Activated T-helper 1 cell treated with Interleukin-2 at 50 U/mL for 16 hours (primary cell): ENCODE data around the gene MRPL19.
"Not testable (repeated sequence)": the region's sequence is repeated elsewhere in the genome, so short reads cannot be mapped to it uniquely, and the experiment has no call there.

Source experiments
- DNase-seq: peaks from one replicate; pipeline ENCODE4 v3.0.0-alpha.2; 2020; ENCODE audit warnings: low read depth

Gene MRPL19

DNA sequence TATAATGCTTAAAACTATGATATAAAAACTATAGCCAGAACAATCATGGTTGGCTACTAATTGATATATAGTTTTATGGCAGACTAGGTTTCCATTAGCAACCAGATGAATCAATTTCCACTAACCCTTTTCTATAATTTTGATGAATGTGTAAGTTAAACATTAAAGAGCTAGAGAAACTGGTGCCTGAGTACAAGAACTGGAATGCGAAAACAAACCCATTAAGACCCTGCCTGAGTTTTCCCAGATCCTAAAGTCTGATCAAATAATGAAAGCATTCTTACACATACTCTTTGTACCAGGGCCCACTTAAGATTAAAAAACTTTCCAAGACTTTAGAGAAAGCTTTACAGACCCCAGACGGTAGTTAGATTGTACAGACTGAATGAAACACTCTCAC lies 21.3 kb downstream of the MRPL19 start:
- no peak for DNase-seq

DNA sequence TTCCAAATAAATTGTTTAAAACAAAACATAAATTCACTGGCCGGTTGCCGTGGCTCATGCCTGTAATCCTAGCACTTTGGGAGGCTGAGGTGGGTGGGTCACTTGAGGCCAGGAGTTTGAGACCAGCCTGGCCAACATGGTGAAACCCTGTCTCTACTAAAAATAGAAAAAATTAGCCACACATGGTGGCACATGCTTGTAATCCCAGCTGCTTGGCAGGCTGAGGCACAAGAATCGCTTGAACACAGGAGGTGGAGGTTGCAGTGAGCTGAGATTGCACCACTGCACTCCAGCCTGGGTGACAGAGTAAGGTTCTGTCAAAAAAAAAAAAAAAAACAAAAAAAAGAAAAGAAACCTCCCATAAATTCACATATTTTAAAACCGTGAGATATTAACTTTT lies 28.8 kb downstream of the MRPL19 start:
- not testable (repeated sequence) for DNase-seq

DNA sequence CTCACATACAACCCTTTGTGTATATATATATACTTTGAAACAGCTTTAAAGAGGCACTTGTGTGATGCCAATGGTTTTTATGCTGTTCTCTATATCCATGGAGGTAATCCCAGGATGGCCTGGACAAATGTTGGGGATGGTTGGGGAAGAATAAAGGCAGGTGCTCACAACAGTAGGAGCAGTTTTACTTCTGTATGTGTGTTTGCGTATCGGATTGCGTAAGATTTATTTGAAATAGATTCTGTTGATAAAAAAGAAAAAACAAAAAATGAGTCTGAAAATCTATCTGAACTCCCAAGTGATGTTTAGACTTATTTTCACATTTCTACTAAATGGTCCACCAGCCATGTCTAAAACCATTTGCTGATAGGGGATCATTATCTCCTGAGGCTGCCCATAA lies 29.3 kb downstream of the MRPL19 start:
- no peak for DNase-seq

DNA sequence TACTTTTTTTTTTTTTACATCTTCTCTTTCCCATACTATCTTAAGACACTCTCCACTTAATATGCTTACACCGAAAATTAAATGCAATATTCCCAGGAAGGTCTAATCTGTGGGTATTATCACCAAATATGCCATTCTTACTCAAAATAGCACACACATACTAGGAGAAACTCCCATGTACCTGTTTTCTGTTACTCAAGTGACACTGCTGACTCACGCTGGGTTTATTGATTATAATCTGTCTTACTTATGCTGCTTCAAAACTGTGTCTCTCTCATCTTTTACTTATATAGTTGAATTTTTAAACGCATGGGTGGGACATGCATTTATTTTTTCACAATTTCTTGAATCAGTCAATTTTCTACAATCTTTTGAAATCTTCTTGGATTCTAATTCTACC lies 29.9 kb downstream of the MRPL19 start:
- no peak for DNase-seq

DNA sequence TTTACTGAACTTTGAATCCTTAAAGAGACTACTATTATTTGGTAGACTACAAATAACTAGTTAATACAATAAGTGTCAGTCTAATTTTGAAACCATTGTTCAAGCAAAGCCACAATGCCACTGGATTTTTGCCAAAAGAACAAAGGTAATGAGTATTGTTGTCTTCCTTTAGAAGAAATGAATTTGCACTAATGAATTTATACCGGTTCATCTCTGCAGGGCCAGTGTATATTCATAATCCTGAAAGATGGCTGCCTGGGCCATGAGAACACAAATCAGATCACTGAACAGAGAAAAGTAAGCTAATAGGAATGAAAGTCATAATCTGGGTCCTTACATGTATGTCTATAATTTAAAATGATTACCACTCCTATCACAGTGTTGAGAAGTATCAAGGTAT lies 33.0 kb downstream of the MRPL19 start:
- no peak for DNase-seq

DNA sequence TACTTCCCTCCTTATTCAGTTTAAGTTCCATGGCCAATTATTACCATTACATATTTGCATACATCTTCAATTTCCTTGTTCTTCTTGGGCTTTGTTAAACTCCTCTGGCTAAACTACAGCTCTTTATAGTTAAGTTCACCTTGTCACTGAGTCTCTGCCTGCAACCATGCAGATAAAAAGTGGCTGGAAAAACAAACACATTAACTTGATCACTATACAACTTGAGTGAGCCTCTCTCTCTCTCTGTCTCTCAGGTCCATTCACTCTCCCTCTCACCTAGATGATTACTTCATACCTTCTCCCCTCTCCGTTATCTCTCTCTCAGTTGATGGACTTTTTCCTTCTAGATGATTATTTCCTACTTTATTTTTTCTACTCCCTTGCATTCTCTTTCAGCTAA lies 33.8 kb downstream of the MRPL19 start:
- DNase-seq = no peak

DNA sequence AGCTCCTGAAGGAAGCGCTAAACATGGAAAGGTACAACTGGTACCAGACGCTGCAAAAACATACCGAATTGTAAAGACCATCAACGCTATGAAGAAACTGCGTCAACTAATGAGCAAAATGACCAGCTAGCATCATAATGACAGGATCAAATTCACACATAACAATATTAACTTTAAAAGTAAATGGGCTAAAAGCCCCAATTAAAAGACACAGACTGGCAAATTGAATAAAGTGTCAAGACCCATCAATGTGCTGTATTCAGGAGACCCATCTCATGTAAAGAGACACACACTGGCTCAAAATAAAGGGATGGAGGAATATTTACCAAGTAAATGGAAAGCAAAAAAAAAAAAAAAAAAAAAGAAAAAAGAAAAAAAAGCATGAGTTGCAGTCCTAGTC lies 36.8 kb downstream of the MRPL19 start:
- not testable (repeated sequence) for DNase-seq

DNA sequence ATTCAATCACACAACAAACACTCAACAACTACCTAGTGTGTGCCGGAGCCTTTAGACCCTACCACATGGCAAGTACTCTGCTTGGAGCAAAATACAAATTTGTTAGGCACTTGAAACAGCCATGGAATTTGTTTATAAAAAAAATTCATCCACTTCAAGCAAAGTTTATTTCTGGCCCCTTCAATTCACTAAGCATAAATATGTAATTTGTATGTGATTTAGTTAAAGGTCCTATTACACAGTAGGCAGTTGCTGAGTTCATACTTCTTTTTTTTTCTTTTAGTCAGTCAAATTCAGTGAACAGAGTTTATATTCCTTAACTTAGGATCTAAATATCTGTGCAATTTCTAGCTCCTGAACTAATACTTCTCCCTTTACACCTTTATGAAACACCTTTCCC lies 41.6 kb downstream of the MRPL19 start:
- no peak for DNase-seq

DNA sequence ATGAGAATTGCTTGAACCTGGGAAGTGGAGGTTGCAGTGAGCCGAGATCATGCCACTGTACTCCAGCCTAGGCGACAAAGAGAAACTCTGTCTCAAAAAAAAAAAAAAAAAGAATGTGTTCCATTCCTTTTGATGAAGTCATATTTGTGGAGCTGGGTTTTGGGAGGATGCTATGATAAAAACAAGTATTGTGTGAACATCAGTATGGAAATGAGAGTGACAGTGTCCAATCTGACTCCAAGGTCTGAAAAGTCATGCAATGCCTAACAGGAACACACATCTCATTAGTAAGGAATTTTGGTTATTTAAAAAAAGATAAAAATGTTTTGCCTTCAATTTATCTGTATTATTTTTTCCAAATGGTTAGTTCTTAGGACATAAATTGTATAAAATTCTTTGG lies 52.3 kb downstream of the MRPL19 start:
- no peak for DNase-seq

DNA sequence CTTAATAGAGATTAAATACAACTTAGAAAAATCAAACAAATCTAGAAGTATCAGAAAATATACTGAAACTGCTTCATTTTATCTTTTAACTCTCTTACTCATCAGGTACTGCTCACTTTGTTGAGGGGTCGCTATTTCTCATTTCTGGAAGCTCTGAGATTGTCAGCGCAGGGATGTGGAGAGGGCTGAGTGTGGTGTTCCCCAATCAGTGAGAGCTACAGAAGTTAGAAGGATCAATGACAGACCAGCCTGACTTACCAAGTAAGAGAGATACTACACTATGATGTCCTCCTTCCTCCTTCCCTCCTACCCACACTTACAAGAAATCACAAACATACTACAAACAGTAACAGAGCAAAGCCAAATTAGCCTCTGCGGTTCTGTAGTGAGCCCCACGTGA lies 56.0 kb downstream of the MRPL19 start:
- no peak for DNase-seq

DNA sequence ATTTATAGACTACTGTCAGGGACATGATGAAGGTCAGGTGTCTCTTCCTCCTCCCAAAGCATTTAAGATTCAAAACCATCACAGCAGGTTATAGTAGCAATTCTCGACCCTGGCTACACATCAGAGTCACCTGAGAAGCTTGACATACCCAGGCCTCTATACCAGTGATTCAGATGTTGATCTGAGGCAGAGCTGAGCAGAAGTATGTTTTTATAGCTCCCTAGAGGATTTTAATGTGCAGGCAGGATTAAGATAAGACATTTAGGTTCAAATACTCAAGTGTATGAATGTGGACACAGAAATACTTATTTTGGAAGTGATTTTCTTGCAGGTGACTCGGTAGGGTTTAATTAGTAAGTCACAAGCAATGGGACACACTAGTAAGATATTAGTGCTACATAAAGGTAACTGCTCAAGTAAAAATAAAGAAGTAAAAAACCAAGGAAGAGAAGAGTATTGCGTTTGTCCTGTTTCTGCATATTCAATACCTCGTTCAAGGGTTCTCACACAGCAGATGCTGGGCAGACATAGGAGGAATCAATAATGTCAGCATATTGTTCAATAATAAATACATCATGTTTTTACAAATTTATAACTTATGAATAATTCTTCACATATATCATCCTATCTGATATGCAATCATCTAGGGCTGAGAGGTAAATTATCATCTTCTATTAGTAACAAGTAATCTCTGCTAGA lies 57.2 kb downstream of the MRPL19 start:
- DNase-seq = no peak

DNA sequence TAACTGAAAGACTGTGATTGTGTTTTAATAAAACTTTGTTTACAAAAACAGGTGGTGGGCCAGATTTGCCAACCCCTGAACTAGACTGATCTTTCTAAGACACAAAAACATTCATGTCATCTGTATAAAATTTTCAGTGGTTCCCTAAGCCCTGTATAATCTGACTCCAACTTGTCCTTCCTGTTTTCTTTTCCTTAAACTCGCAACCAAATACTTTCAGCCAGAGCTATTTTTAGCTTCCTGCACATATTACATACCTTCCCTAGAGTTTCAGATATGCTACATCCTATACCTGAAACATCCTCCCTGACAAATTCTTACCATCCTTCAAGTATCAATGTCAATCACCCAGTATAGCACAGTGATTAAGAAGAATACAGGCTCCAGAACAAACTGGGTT lies 59.3 kb downstream of the MRPL19 start:
- DNase-seq = no peak

DNA sequence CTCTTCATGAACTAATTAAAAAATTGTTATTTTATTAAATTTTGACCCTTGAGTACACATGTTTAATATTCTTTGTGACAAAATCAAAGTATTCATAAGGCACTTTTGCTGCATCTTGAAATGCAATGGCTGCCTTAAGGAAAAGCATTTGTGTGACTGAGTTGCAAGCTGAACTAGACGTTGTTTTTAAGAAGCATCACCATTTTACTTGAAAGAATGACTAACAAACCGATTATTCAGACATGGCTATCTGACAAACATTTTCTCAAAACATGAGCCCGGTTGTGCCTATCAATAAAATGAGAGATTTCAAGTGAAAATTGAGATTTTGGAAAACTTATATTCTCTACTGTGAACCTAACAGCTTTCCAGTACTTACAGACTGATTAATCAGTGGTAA lies 61.3 kb downstream of the MRPL19 start:
- no peak for DNase-seq

DNA sequence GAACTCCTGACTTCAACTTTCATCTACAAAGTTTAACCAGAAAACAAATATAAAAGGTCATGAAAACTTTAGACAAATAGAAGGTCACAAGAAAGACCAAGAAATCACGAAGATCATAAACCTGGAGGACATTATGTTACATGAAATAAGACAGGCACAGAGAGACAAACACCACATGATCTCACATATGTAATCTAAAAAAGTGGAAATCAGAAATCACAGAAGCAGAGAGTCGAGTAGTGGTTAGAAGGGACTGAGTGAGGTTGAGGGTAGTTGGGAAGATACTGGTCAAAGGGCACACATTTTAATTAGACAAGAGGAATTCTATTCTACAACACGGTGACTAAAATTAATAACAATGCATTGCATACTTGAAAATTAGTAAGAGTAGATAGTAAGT lies 62.7 kb downstream of the MRPL19 start:
- no peak for DNase-seq

DNA sequence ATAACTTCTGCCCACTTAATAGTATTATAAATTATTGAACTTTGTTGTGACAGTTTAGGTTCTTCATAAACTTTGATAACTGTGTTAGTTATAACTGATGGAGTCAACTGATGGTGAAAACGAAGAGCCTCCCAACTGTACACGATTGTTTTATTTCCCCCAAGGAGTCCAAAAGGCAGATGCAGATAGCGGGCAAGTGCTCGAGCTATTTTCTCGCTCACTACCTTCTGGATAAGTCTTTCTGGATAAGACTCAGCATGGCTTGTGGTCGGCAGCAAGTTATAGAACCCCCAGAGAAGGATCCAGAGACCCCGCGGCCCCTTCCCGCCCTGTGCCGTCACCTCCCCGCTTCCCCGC lies 63.6 kb downstream of the MRPL19 start:
- no peak for DNase-seq

DNA sequence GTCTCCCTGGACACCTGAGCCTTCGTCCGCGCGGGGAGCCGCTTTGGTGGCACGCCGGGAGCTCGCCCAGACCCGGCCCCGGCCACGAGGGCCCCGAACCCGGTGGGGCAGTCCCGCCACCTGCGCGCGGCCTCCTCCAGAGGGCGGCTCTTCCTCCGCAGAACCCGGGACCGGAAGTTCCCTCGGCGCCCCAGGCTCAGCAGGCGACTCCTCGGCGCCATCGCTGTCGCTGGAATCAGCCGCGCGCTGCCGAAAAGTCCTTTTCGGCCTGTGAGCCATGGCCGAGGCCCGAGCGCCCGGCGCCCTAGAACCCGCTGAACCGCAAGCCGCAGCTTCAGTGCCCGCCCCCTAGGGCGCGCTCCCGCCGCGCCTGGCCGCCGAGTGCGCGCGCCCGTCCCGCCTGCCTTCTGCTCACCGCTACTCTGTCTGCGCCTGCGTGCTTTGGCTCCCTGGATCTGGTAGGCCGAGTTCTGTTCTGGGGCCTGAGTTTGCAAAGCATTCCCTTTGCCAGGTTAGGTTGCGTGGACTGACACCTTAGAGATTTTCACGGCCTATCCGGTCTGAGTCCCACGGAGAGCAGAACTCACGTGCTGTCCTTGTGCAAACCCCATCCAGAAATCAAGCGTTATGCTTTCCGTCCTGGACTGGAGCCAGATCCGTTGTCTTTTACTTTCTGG lies 64.1 kb downstream of the MRPL19 start, which contains the start of gene GCFC2:
TSS of gene GCFC2 (minus strand) at position 339 of the 677 bp plus-strand sequence. CDS start at position 279, 60 bp downstream.
- DNase-seq = peak; percentile 70

DNA sequence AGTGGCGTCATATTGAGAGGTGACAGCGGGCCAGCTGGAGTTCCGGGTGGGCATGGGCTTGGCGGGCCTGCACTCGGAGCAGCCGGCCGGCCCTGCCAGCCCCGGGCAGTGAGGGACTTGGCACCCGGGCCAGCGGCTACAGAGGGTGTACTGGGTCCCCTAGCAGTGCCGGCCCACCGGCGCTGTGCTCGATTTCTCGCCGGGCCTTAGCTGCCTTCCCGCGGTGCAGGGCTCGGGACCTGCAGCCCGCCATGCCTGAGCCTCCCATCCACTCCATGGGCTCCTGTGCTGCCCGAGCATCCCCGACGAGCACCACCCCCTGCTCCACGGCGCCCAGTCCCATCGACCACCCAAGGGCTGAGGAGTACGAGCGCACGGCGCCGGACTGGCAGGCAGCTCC lies 65.0 kb downstream of the MRPL19 start:
- not testable (repeated sequence) for DNase-seq

DNA sequence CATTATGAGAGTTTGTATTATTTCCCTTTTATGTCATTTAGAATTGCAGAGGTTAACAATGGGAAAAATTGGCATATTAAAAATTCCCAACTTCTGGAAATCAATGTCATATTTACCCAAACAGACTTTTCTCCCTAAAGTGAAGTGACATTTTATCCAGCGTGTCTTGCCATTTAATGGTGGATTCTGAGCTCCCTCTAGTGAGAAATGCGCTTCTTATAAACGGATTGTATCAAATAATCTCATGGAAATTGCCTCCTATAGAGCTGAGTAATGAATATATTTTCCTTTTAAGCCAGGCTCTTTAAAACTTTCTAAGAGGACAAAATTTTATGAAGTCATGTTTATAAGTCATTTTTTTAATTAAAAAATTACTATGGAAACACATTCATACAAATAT lies 69.8 kb downstream of the MRPL19 start:
- DNase-seq = no peak

DNA sequence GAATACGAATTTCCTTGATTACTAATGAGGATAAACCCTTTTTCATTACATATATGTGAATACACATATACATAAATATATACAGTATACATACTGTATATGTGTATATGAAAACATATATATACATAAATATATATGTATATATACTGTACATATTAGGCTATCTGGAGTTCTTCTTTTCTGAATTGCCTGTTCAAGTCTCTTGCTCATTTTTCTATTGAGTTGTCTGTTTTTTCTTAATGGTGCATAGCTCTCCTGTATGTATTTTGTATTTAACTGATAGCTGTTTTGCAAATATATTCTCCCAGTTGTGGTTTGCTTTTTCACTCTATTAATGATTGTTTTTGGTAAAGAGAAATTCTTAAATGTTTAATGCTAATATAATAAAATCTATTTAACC lies 73.0 kb downstream of the MRPL19 start:
- no peak for DNase-seq

DNA sequence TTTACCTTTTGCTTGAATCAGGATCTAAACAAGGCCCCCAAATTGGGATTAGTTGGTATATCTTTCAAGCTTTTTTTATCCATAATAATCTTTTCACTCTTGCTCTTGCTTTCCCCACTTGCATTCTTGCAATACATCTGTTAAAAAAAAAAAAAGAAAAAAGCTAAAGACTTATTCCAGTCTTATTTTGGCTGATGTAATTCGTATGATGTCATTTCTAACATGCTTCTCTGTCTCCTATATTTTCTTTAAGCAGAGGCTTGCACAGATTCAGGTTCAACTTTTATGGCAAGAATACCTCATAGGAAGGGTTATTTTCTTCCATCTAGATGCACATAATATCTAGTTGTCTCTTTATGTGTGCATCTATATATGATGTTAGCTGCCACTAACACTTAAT lies 73.9 kb downstream of the MRPL19 start:
- no peak for DNase-seq

DNA sequence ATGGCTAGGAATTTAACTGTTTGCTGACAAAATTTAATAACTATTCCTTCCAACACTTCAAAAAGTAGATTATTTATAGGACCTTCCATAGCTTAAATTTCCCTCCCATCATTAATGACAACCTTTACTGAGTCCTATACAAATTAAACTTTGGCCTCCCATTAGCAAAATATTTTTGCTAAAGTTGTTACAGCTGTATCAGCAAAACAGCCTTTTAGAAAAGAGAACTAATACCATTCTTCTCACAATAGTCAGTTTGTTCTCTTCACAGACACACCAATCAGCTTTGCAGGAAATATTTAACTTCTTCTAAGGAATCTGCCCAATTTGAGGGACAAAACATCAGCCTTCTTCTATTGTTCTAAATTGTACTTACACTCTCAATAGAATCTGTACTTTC lies 76.1 kb downstream of the MRPL19 start:
- no peak for DNase-seq

DNA sequence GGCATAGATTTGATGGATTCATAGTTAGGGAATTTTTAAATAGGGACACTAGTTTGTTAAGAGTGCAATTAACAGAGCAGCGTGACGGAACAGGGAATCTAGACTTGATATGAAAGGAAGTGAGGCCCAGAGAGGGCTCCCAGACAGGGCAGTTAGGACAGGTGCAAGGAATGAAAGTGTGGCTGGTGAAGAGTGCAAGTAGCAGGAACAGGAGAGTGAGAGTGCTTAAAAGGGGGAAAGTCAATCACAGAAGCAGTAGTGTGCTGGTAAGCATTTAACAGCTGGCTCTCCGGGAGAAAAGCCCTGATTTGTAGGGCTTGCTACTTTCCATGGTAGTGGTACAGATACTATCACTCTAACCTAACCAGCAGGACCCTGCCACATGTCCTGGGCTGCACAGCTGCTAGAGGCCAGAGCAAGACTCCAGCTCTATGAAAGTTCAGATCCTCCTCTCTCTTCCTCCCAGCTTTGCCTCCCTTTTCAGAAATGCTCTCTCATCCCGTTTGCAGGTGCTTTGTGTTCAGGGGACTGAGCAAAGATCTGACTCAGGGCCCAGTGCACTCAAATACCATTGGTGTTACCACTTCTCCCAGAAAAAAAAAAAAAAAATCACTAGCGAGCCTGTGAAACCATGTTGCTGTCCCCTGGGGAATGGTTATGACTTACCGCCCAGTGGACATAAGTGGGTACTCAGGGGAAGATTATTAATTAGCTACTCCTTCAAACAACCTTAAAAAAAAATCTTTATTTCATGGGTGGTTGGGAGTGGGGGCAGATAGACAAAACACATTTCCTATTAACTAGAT lies 82.2 kb downstream of the MRPL19 start:
- no peak for DNase-seq

DNA sequence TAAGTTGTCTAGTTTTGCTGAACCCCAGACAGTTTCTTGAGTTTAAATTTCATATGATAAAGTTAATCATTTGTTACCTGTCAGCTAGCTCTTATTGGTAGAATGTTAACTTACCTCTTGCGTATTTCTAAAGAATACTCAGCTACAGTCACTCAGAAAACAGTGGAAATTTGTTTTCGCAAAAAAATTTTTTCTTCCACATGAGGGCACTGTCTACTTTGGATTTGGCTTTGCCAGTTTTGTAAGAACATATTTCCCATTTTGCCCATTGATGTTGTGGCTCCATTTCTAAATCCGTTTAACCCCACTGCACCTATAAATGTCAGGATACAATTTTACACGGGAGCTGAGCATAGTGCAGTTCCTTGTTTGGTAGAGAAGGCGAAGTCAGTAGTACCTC lies 83.3 kb downstream of the MRPL19 start:
- no peak for DNase-seq
